ENCODE data around the gene KANK2.
"Not testable (repeated sequence)": the region's sequence is repeated elsewhere in the genome, so short reads cannot be mapped to it uniquely, and the experiment has no call there.

KANK2 gene

DNA sequence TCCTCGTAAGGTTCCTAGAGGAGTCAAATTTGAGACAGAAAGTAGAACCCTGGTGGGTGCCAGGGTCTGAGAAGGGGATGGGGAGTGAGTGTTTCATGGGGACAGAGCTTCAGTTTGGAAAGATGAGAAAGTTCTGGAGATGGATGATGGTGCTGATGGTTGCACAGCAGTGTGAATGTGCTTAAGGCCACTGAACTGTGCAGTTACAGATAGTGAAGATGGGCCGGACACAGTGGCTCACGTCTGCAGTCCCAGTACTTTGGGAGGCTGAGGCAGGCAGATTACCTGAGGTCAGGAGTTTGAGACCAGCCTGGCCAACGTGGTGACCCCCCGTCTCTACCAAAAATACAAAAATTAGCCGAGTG lies 42.7 kb downstream of the KANK2 start:
- Histone ChIP-seq H3K27ac (no peak overlapping the region), H3K9ac (ENCODE audit: insufficient read length) (peak overlapping the region; percentile 83), H3K36me3 (ENCODE audit: insufficient read depth, low read length) (peaks cover 12% of the 10 kb centered on the region; the same call in 1 of the 2 replicates), H3K9me3 (ENCODE audit: low read depth, low read length) (no peaks in the 10 kb centered on the region), H3K4me3 (peak overlapping the region; percentile 88)
- TF ChIP-seq POLR2AphosphoS5 (IDR thresholded peaks at IDR 0.05; ENCODE audit: borderline replicate concordance, low read depth, low read length), result no peak
- TF ChIP-seq EZH2 (IDR thresholded peaks at IDR 0.05), result no peak
- TF ChIP-seq FOXP2 (optimal IDR thresholded peaks at IDR 0.05; ENCODE audit: control extremely low read depth, extremely low read length, insufficient read depth), result no peak
- DNase-seq (ENCODE audit: low read depth, low spot score), result no peak

DNA sequence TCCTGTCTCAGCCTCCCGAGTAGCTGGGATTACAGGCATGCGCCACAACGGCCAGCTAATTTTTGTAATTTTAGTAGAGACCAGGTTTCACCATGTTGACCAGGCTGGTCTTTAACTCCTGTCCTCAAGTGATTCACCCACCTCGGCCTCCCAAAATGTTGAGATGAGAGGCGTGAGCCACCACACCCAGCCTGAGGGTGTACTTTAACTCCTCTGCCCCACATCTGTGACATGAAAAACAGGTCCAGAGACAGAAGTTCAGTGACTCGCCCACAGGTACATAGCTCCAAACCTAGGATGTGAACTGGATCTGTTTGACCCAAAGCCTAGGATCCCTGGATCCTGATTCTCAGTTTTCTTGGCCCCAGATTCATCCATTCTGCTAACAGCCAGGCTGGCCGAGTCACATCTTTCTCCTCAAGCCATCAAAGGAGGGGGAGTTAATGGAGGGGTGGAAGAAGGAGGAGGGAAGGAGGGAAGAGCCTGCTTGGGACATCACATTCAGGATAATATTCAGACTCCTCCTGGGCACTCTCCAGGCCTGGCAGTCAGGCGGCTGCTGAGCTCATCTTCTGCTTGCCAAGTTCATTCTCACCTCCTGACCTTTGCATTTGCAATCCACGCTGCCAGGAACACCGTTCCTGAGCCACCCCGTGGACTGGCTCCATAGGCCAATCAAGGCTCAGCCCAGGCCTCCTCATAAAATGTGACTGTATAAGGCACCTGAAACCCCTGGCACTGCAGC lies 44.9 kb downstream of the KANK2 start:
- DNase-seq (ENCODE audit: low read depth, low spot score), result no peak

DNA sequence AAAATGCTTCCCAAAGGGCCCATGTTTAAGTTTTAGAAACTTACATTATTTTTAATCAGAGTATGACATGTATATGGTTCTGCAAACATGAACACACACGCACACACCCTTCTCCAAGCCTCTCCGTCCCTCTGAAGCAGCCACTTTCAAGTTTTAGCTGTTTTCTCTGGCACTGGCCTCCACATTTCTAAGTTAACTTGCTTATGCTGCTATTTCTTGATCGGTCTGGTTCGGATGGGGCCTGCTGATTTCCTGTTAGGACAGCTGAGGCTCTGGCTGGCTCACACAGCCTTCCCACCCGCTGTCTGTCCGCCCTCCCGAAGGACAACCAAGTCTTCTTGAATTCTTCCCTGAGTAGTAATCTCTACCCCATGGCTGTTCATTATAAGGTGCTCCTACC lies 46.2 kb downstream of the KANK2 start:
- no peaks in the 10 kb centered on the region for H3K9me3 ChIP-seq (ENCODE audit: low read depth, low read length)
- no peak for DNase-seq (ENCODE audit: low read depth, low spot score)
- H3K4me3 ChIP-seq, result no peak overlapping the region
- no peak for TF ChIP-seq EZH2 (IDR thresholded peaks at IDR 0.05)
- no peak for TF ChIP-seq POLR2AphosphoS5 (IDR thresholded peaks at IDR 0.05; ENCODE audit: borderline replicate concordance, low read depth, low read length)
- TF ChIP-seq FOXP2 (optimal IDR thresholded peaks at IDR 0.05; ENCODE audit: control extremely low read depth, extremely low read length, insufficient read depth), result no peak
- H3K27ac ChIP-seq, result no peak overlapping the region
- no peak overlapping the region for H3K9ac ChIP-seq (ENCODE audit: insufficient read length)
- H3K36me3 ChIP-seq (ENCODE audit: insufficient read depth, low read length), result peaks cover 34% of the 10 kb centered on the region

More for the DNA sequence above, 44.9 kb downstream of the KANK2 start:
- TF ChIP-seq POLR2AphosphoS5 (IDR thresholded peaks at IDR 0.05; ENCODE audit: borderline replicate concordance, low read depth, low read length), result no peak
- TF ChIP-seq FOXP2 (optimal IDR thresholded peaks at IDR 0.05; ENCODE audit: control extremely low read depth, extremely low read length, insufficient read depth), result no peak
- no peak for TF ChIP-seq EZH2 (IDR thresholded peaks at IDR 0.05)
- Histone ChIP-seq H3K27ac (no peak overlapping the region), H3K4me3 (no peak overlapping the region), H3K9ac (ENCODE audit: insufficient read length) (no peak overlapping the region), H3K36me3 (ENCODE audit: insufficient read depth, low read length) (peaks cover 25% of the 10 kb centered on the region), H3K9me3 (ENCODE audit: low read depth, low read length) (no peaks in the 10 kb centered on the region)

DNA sequence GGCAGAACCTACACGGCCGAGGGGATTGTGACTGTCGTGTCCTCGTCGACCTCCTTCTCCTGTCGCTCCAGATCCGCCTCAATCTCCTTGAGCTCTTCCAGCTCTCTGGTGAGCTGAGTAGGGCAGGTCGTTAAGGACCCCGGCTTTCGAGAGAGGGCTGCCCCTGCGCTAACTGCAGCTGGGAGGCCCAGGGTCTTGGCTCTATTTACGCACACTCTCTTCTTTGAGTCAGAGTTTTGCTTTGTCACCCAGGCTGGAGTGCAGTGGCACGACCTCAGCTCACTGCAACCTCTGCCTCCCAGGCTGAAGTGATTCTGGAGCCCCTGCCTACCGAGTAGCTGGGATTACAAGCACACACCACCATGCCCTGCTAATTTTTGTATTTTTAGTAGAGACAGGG lies 49.3 kb downstream of the KANK2 start:
- no peak overlapping the region for H3K4me3 ChIP-seq
- no peak overlapping the region for H3K9ac ChIP-seq (ENCODE audit: insufficient read length)
- H3K36me3 ChIP-seq (ENCODE audit: insufficient read depth, low read length), result peaks cover 45% of the 10 kb centered on the region
- no peak overlapping the region for H3K27ac ChIP-seq
- TF ChIP-seq FOXP2 (optimal IDR thresholded peaks at IDR 0.05; ENCODE audit: control extremely low read depth, extremely low read length, insufficient read depth), result no peak
- TF ChIP-seq POLR2AphosphoS5 (IDR thresholded peaks at IDR 0.05; ENCODE audit: borderline replicate concordance, low read depth, low read length), result no peak
- TF ChIP-seq EZH2 (IDR thresholded peaks at IDR 0.05), result no peak
- no peak for DNase-seq (ENCODE audit: low read depth, low spot score)
- H3K9me3 ChIP-seq (ENCODE audit: low read depth, low read length), result no peaks in the 10 kb centered on the region

DNA sequence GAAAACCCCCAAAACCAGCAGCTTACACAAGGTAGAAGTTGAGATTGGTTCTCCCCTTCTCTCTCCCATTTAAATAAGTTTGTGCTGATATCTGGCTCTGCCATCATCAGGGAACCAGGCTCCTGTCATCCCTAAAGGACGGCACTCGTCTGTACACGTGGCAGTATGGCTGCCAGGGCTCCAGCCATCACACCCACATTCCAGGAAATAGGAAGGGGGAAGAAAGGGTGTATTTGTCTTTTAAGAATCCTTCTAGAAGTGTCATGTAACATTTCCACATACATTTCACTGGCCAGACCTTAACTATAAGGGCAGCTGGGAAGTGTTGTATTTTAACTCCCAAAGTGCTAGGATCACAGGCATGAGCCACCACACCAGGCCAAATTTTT lies 51.8 kb downstream of the KANK2 start:
- Histone ChIP-seq H3K27ac (0 out of 2 replicates have a peak overlapping the region, but pooled peaks have one; percentile 59), H3K4me3 (no peak overlapping the region), H3K9me3 (ENCODE audit: low read depth, low read length) (no peaks in the 10 kb centered on the region), H3K36me3 (ENCODE audit: insufficient read depth, low read length) (peaks cover 34% of the 10 kb centered on the region), H3K9ac (ENCODE audit: insufficient read length) (no peak overlapping the region)
- TF ChIP-seq EZH2 (IDR thresholded peaks at IDR 0.05) (no peak), FOXP2 (optimal IDR thresholded peaks at IDR 0.05; ENCODE audit: control extremely low read depth, extremely low read length, insufficient read depth) (no peak), POLR2AphosphoS5 (IDR thresholded peaks at IDR 0.05; ENCODE audit: borderline replicate concordance, low read depth, low read length) (no peak)
- DNase-seq (ENCODE audit: low read depth, low spot score), result no peak

DNA sequence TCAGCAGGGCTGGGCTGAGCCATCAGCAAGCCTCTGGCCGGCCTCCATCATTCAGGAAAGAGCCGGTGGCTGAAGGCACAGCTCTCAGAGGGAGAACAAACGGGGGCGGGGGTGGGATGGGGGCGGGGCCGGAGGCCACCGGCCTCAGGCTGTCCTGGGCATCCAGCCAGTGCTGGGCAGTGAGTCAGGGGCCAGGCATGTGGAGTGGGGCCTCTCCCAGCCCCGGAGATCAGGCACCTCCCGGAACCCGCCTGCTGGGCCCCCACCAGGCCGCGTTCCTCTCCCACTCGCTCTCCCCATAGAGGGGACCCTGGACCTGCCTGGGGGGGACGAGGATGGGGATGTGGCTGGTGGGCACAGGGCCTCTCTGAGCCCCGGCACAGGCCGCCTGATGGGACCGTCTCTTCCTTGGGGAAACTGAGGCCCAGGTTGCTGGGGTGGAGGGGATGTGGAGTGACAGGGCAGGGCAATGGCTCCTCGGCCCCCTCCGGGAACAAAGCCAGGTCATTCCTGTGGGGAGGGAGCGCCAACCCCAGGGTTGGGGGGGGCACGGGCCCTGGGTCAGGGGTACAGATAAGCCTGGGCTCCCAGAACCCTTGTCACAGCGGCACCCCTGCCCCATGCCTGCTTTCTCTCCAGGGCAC lies 54.7 kb downstream of the KANK2 start:
- Histone ChIP-seq H3K36me3 (ENCODE audit: insufficient read depth, low read length) (peaks cover 21% of the 10 kb centered on the region), H3K9ac (ENCODE audit: insufficient read length) (peak overlapping the region; percentile 22), H3K27ac (peak overlapping the region; percentile 62; the same call in 1 of the 2 replicates), H3K4me3 (peak overlapping the region; percentile 45), H3K9me3 (ENCODE audit: low read depth, low read length) (no peaks in the 10 kb centered on the region)
- DNase-seq (ENCODE audit: low read depth, low spot score), result no peak
- TF ChIP-seq FOXP2 (optimal IDR thresholded peaks at IDR 0.05; ENCODE audit: control extremely low read depth, extremely low read length, insufficient read depth) (peak; percentile 2), POLR2AphosphoS5 (IDR thresholded peaks at IDR 0.05; ENCODE audit: borderline replicate concordance, low read depth, low read length) (no peak)

DNA sequence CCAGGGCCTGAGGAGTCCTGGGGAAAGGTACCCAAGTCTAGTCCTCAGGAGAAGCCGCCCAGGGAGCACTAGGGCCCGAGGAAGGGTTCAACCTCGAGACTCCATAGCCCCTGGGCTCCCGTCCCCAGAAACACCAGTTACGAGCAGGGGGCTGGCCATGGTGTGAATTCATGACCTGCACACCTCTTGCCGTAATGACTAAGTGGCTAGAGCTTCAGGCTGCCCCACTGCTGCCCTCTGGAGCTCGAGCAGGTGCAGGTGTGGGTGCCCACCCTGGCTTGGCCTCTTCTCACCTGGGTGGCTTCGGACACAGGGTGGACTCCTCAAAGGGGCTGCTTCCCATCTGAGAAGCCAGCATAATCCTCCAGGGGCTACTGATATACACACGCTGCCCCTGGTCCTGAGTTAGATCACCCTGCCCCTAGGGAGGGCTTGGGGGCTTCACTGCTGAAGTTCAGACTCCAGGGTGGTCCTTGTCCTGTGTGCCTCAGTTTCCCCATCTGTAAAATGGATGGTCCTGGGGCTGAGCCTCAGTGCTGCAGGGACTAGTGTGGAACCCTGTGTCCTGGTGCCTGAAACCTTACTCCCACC lies 55.3 kb downstream of the KANK2 start:
- no peak overlapping the region for H3K4me3 ChIP-seq
- H3K27ac ChIP-seq, result no peak overlapping the region
- no peak overlapping the region for H3K9ac ChIP-seq (ENCODE audit: insufficient read length)
- H3K9me3 ChIP-seq (ENCODE audit: low read depth, low read length), result no peaks in the 10 kb centered on the region
- no peak for TF ChIP-seq EZH2 (IDR thresholded peaks at IDR 0.05)
- no peak for TF ChIP-seq FOXP2 (optimal IDR thresholded peaks at IDR 0.05; ENCODE audit: control extremely low read depth, extremely low read length, insufficient read depth)
- no peak; the same call in 1 of the 2 replicates for TF ChIP-seq POLR2AphosphoS5 (IDR thresholded peaks at IDR 0.05; ENCODE audit: borderline replicate concordance, low read depth, low read length)
- no peak for DNase-seq (ENCODE audit: low read depth, low spot score)
- H3K36me3 ChIP-seq (ENCODE audit: insufficient read depth, low read length), result peaks cover 15% of the 10 kb centered on the region

DNA sequence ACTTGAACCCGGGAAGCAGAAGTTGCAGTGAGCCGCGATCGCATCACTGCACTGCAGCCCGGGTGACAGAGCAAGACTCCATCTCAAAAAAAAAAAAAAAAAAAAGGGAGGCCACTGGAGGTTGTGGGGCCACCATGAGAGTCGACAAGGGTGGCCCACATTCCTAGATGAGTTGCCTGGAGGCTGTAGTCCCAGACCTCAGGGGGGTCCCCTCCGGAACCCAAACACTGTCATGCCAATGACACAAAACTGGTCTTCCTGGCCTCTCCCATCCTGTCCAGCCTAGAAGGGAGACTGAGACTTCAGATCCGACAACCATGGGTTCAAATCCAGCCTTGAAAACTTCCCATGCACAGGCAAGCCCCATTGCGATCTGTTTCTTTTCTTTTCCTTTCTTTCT lies 56.4 kb downstream of the KANK2 start:
- Histone ChIP-seq H3K36me3 (ENCODE audit: insufficient read depth, low read length) (peaks cover 8% of the 10 kb centered on the region), H3K27ac (no peak overlapping the region), H3K4me3 (no peak overlapping the region), H3K9ac (ENCODE audit: insufficient read length) (no peak overlapping the region), H3K9me3 (ENCODE audit: low read depth, low read length) (no peaks in the 10 kb centered on the region)
- TF ChIP-seq FOXP2 (optimal IDR thresholded peaks at IDR 0.05; ENCODE audit: control extremely low read depth, extremely low read length, insufficient read depth) (no peak), POLR2AphosphoS5 (IDR thresholded peaks at IDR 0.05; ENCODE audit: borderline replicate concordance, low read depth, low read length) (no peak), EZH2 (IDR thresholded peaks at IDR 0.05) (no peak)
- no peak for DNase-seq (ENCODE audit: low read depth, low spot score)

DNA sequence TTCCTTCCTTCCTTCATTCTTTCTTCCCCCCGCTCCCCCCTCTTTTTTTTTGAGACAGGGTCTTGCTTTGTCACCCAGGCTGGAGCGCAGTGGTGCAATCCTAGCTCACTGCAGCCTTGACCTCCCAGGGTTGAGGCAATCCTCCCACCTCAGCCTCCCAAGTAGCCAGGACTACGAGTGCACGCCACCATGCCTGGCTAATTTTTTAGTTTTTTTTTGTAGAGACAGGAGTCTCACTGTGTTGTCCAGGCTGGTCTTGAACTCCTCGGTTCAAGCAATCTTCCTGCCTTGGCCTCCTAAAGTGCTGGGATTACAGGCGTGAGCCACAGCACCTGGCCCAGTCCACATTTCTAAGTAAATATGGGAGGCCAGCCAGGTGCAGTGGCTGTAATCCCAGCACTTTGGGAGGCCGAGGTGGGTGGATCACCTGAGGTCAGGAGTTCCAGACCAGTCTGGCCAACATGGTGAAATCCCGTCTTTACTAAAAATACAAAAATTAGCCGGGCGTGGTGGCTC lies 57.3 kb downstream of the KANK2 start:
- H3K9ac ChIP-seq (ENCODE audit: insufficient read length); H3K36me3 ChIP-seq (ENCODE audit: insufficient read depth, low read length); H3K4me3 ChIP-seq; H3K9me3 ChIP-seq (ENCODE audit: low read depth, low read length); DNase-seq (ENCODE audit: low read depth, low spot score); H3K27ac ChIP-seq: not testable (repeated sequence)

Measured in SK-N-MC (cell line).